HG02571 (cell line): ENCODE measurements around the gene TSNAX.
"Not testable (repeated sequence)": the region's sequence is repeated elsewhere in the genome, so short reads cannot be mapped to it uniquely, and the experiment has no call there.

Experiments
- ATAC-seq: cut with Tn5 transposase; IDR thresholded peaks from one replicate; pipeline ENCODE4 v1.9.1; 2021; ENCODE audit warnings: mild to moderate bottlenecking, moderate library complexity; ENCODE audit not compliant: unreplicated experiment

Gene TSNAX

GRCh38 chr1:231561647-231562383 lies 33.3 kb downstream of the TSNAX start:
- ATAC-seq = no peak

- ATAC-seq = no peak
Observed at GRCh38 chr1:231563247-231563646, 34.8 kb downstream of the TSNAX start.

GRCh38 chr1:231564373-231564772 lies 35.9 kb downstream of the TSNAX start:
- ATAC-seq = no peak

- no peak for ATAC-seq
Observed at GRCh38 chr1:231566496-231566895, 38.0 kb downstream of the TSNAX start.

GRCh38 chr1:231570262-231570661 lies 41.8 kb downstream of the TSNAX start:
- not testable (repeated sequence) for ATAC-seq

GRCh38 chr1:231571904-231572303 lies 43.4 kb downstream of the TSNAX start:
- no peak for ATAC-seq

- ATAC-seq = no peak
Observed at GRCh38 chr1:231575472-231575871, 47.0 kb downstream of the TSNAX start.

GRCh38 chr1:231576804-231577718 lies 48.6 kb downstream of the TSNAX start:
- ATAC-seq = no peak

- no peak for ATAC-seq
Observed at GRCh38 chr1:231580874-231581273, 52.4 kb downstream of the TSNAX start.

GRCh38 chr1:231581859-231582258 lies 53.4 kb downstream of the TSNAX start:
- no peak for ATAC-seq

GRCh38 chr1:231583376-231583775 lies 54.9 kb downstream of the TSNAX start:
- ATAC-seq = no peak

GRCh38 chr1:231584117-231584516 lies 55.6 kb downstream of the TSNAX start:
- ATAC-seq = no peak

GRCh38 chr1:231584921-231585320 lies 56.5 kb downstream of the TSNAX start:
- no peak for ATAC-seq

GRCh38 chr1:231590453-231591198 lies 62.2 kb downstream of the TSNAX start:
- no peak for ATAC-seq

GRCh38 chr1:231591466-231591865 lies 63.0 kb downstream of the TSNAX start:
- no peak for ATAC-seq

GRCh38 chr1:231592809-231593208 lies 64.3 kb downstream of the TSNAX start:
- ATAC-seq = no peak

- not testable (repeated sequence) for ATAC-seq
Observed at GRCh38 chr1:231593264-231593663, 64.8 kb downstream of the TSNAX start.

- ATAC-seq = no peak
Observed at GRCh38 chr1:231594123-231594522, 65.7 kb downstream of the TSNAX start.

- no peak for ATAC-seq
Observed at GRCh38 chr1:231594749-231595148, 66.3 kb downstream of the TSNAX start.

- no peak for ATAC-seq
Observed at GRCh38 chr1:231596337-231596791, 67.9 kb downstream of the TSNAX start.

GRCh38 chr1:231597971-231598370 lies 69.5 kb downstream of the TSNAX start:
- no peak for ATAC-seq
